Ectodermal cell (in vitro differentiated cells): ENCODE results near the gene PYGL. TPM values are rescaled to one million over a fixed set of nuclear protein-coding genes. Genes with fewer than 3 reads are reported as not detected.

Experiments used
- H3K27ac ChIP-seq: 2 replicates; pipeline ENCODE4 v1.7.0; 2013; ENCODE audit warnings: mild to moderate bottlenecking, low read depth, low read length; ENCODE audit not compliant: insufficient read depth, poor library complexity, severe bottlenecking
- H3K27me3 ChIP-seq: 2 replicates; pipeline ENCODE4 v1.7.0; 2013; ENCODE audit warnings: mild to moderate bottlenecking, low read length; ENCODE audit not compliant: insufficient read depth, control insufficient read depth, poor library complexity, severe bottlenecking
- H3K36me3 ChIP-seq: one replicate; pipeline ENCODE4 v1.7.0; 2013; ENCODE audit warnings: low read length; ENCODE audit not compliant: control insufficient read depth, insufficient read depth
- H3K4me1 ChIP-seq: one replicate; pipeline ENCODE4 v1.7.0; 2013; ENCODE audit warnings: low read length; ENCODE audit not compliant: control insufficient read depth, insufficient read depth
- H3K4me3 ChIP-seq: 2 replicates; pipeline ENCODE4 v1.7.0; 2013; ENCODE audit warnings: low read depth, low read length, control low read depth; ENCODE audit not compliant: insufficient read depth
- H3K9me3 ChIP-seq: 2 replicates; pipeline ENCODE4 v1.7.0; 2013; ENCODE audit warnings: mild to moderate bottlenecking, low read length, moderate library complexity; ENCODE audit not compliant: control insufficient read depth
- WGBS, 2 experiments: methylation state at CpG; one replicate each; pipeline ENCODE4 v1.1.7; 2013; ENCODE audit warnings: missing lambda C conversion rate in 2 of 2; 5-methylcytosine and 5-hydroxymethylcytosine counted together
- polyA plus RNA-seq, 4 experiments: library from polyadenylated mRNA; stranded (reverse); fragments of 50-300 nt; gene quantifications; one replicate each; pipeline ENCODE4 v1.2.3, GENCODE V29; 2013

The PYGL gene
- 54.8 TPM for polyA plus RNA-seq (2013, experiment 1 of 4)
- polyA plus RNA-seq (2013, experiment 2 of 4) = 56.0 TPM
- 41.5 TPM for polyA plus RNA-seq (2013, experiment 3 of 4)
- 44.3 TPM for polyA plus RNA-seq (2013, experiment 4 of 4)

DNA sequence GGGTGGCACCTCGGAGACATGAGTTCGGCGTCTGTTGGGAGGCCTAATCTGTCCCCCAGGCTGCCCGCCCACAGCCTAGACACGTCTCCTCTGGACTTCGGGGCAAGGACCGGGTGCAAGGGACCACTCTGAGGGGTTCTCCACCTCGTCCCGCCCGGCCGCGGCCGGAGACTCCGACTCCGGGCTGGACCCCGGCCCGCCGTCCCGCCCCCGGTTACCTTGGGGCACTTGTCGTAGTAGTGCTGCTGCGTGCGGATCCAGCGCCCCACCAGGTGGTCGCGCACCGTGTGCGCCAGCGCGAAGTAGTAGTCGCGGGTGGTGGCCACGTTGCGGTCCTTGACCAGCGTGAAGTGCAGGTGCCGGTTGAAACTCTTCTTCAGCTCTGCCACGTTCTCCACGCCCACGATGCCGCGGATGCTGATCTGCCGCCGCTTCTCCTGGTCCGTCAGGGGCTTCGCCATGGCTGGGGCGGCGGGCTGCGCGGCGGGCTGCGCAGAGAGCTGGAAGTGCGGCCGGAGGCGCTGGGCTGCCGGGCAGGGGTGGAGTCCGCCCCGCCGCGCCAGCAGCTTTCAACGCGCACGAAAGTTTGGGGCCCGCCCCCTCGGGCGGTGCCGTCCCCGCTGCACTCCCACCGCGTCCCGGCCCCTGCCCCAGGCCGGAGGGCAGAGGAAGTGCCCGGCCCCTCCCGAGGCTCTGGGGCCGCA lies at the start of gene PYGL:
TSS of gene PYGL (minus strand) at position 541 of the 704 bp plus-strand sequence. CDS start at position 461, 80 bp downstream.
- H3K36me3 ChIP-seq = no peaks in the 10 kb centered on the region
- H3K4me3 ChIP-seq = peak within 1 kb of the TSS; percentile 74
- 0% methylated on average over 74 of the region's 74 CpGs for WGBS, 2 experiments
- H3K27ac ChIP-seq = no peak within 1 kb of the TSS
- H3K4me1 ChIP-seq = no peaks in the 10 kb centered on the region
- H3K9me3 ChIP-seq = no peaks in the 10 kb centered on the region
- peaks cover 9% of the 10 kb centered on the region for H3K27me3 ChIP-seq

DNA sequence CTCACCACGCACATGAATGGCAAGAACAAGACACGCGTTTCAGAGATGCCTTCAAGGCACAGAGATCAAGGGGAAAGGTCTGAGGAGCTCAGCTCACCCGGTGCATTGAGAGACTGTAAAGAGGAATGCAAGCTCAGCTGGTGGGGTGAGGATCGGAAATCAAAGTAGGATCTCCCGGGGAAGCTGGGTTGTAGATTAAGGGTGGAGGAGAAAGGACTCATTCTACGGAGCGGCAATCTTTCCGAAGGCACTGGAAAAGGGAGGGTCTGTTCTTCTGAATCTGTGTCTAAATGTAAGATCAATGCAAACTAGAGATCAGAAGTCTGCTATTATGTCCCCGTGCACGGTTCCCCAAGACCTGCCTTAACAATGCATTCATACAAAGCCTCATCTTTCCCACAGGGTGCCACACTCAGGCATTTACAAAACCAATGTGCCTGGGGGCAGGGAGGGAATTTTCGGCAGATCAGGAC lies 41.6 kb upstream of the PYGL start:
- H3K27ac ChIP-seq = peak overlapping the region; percentile 58
- 23 to 32% methylated on average over 12 of the region's 12 CpGs for WGBS, 2 experiments
- H3K4me1 ChIP-seq = peaks cover 11% of the 10 kb centered on the region
- H3K27me3 ChIP-seq = no peaks in the 10 kb centered on the region
- H3K9me3 ChIP-seq = no peaks in the 10 kb centered on the region
- no peaks in the 10 kb centered on the region for H3K36me3 ChIP-seq
- no peak overlapping the region for H3K4me3 ChIP-seq

- H3K27ac ChIP-seq = peak overlapping the region; percentile 58
- H3K27me3 ChIP-seq = no peaks in the 10 kb centered on the region
- WGBS, 2 experiments = 83 to 85% methylated on average over 13 of the region's 13 CpGs
- peaks cover 11% of the 10 kb centered on the region for H3K4me1 ChIP-seq
- no peaks in the 10 kb centered on the region for H3K36me3 ChIP-seq
- H3K4me3 ChIP-seq = no peak overlapping the region
- no peaks in the 10 kb centered on the region for H3K9me3 ChIP-seq
These were observed 41.0 kb upstream of the PYGL start for GRCh38 chr14:50985124-50985858.

DNA sequence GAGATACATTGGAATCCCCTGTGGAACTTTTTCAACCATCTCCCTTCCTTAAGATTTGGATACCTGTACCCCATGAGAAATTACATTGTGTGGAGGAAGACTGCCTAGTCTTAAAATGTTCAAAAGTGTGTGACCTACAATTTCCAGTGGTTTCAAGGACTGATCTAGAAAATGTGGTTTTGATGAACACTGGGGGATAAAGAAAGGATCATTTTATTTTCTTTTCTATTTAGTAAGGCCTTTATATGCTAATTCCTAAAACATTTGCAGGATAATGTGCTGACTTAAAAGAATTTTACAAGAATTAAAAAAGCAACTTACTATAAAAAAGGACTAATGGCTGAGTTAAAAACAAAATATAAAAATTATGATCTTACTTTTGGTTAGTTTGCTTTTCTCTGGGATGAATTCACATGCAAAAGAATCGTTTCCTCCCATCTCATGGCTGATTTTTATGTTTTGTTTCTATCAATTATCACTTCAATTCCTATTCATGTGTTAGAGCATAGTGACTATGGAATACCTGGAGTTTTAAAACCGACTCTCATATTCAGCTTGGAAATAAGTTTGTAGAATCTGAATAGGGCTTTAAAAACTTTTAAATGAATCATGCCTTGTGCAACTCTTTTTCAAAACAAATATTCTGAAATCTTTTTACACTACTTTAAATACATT lies 39.9 kb upstream of the PYGL start:
- Histone ChIP-seq H3K4me3 (no peak overlapping the region), H3K4me1 (peaks cover 11% of the 10 kb centered on the region), H3K36me3 (no peaks in the 10 kb centered on the region), H3K27me3 (no peaks in the 10 kb centered on the region), H3K27ac (no peak overlapping the region), H3K9me3 (no peaks in the 10 kb centered on the region)
- 100% methylated on average over 1 of the region's 2 CpGs; no CpG with 5 or more reads in 1 of the 2 experiments for WGBS, 2 experiments

GRCh38 chr14:50979941-50980850 lies 35.9 kb upstream of the PYGL start:
- H3K4me3 ChIP-seq = no peak overlapping the region
- no peaks in the 10 kb centered on the region for H3K9me3 ChIP-seq
- H3K27me3 ChIP-seq = no peaks in the 10 kb centered on the region
- H3K27ac ChIP-seq = no peak overlapping the region
- no peaks in the 10 kb centered on the region for H3K36me3 ChIP-seq
- peaks cover 2% of the 10 kb centered on the region for H3K4me1 ChIP-seq
- 88 to 90% methylated on average over 4 to 5 of the region's 5 CpGs for WGBS, 2 experiments

DNA sequence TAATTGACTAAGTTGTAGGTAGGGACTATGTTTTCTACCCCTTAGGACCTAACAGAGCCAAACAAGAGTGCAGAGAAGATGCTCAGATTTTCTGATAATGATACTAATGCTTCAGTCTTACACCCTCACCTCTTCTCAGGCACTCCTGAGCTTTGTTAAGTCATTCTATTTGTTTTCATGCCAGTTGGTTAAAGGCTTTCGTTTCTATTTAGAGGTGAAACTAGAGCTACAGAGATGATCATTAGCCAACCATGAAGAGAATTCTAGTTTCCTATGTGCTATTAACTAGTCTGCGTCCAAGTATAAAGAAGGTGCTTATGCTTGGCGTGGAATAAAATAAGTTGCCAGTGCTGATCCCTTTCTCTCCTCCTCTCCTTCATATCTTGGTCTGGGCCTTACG lies 34.6 kb upstream of the PYGL start:
- Histone ChIP-seq H3K4me3 (no peak overlapping the region), H3K27me3 (no peaks in the 10 kb centered on the region), H3K27ac (no peak overlapping the region), H3K9me3 (no peaks in the 10 kb centered on the region), H3K4me1 (no peaks in the 10 kb centered on the region), H3K36me3 (no peaks in the 10 kb centered on the region)
- 95 to 98% methylated on average over 4 of the region's 4 CpGs for WGBS, 2 experiments

GRCh38 chr14:50978529-50978871 lies 34.2 kb upstream of the PYGL start:
- H3K4me3 ChIP-seq = no peak overlapping the region
- no peaks in the 10 kb centered on the region for H3K27me3 ChIP-seq
- H3K4me1 ChIP-seq = no peaks in the 10 kb centered on the region
- H3K9me3 ChIP-seq = no peaks in the 10 kb centered on the region
- WGBS, 2 experiments = 92 to 95% methylated on average over 3 of the region's 3 CpGs
- H3K27ac ChIP-seq = no peak overlapping the region
- no peaks in the 10 kb centered on the region for H3K36me3 ChIP-seq

GRCh38 chr14:50977863-50978528 lies 33.7 kb upstream of the PYGL start:
- Histone ChIP-seq H3K4me3 (no peak overlapping the region), H3K36me3 (no peaks in the 10 kb centered on the region), H3K4me1 (no peaks in the 10 kb centered on the region), H3K27me3 (no peaks in the 10 kb centered on the region), H3K9me3 (no peaks in the 10 kb centered on the region), H3K27ac (no peak overlapping the region)
- WGBS, 2 experiments = 93 to 95% methylated on average over 3 of the region's 3 CpGs

GRCh38 chr14:50974118-50974517 lies 29.8 kb upstream of the PYGL start:
- no peaks in the 10 kb centered on the region for H3K4me1 ChIP-seq
- H3K27me3 ChIP-seq = no peaks in the 10 kb centered on the region
- no peak overlapping the region for H3K4me3 ChIP-seq
- H3K36me3 ChIP-seq = no peaks in the 10 kb centered on the region
- WGBS, 2 experiments = 78 to 85% methylated on average over 5 of the region's 5 CpGs
- no peak overlapping the region for H3K27ac ChIP-seq
- H3K9me3 ChIP-seq = no peaks in the 10 kb centered on the region
